GM08714 (cell line): ENCODE measurements around the gene ZNF18.
"Not testable (repeated sequence)": the region's sequence is repeated elsewhere in the genome, so short reads cannot be mapped to it uniquely, and the experiment has no call there.

Source experiments
- H3K4me3 ChIP-seq: fragments of 200-500 bp; sonication (Bioruptor generic); 2 replicates; pipeline ENCODE4 v1.5.1; 2014; ENCODE audit warnings: mild to moderate bottlenecking, low read length, inconsistent platforms
- ZNF274 ChIP-seq: IDR thresholded peaks from 2 replicates; pipeline ENCODE4 v1.6.1; 2012; ENCODE audit warnings: mild to moderate bottlenecking, low read depth, low read length

Gene ZNF18

GRCh38 chr17:11950771-11951519, 46.3 kb downstream of the ZNF18 start:
- no peak for TF ChIP-seq ZNF274

GRCh38 chr17:11949571-11949970, 47.7 kb downstream of the ZNF18 start:
- H3K4me3 ChIP-seq, result not testable (repeated sequence)

More at GRCh38 chr17:11950771-11951519, 46.3 kb downstream of the ZNF18 start:
- H3K4me3 ChIP-seq, result no peak overlapping the region

DNA sequence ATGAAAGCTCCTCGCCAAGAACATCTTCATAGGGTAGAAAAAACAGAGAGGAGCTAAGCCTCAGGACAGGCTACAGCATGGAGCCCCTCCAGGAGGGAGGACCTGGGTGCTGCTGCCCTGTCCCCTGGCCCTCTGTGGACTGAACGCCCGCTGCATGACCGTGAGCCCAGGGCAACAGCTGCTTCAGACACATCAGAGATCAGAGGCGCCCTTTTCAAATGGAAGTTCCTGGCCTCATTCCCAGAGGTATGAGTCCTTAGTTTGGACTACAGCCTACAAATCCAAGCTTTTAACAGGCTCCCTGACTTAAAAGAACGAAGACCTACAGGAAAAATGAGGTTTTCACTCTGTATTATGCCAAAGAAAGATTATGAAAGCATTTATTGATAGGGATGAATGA, 48.5 kb downstream of the ZNF18 start:
- no peak overlapping the region for H3K4me3 ChIP-seq
- no peak for TF ChIP-seq ZNF274

GRCh38 chr17:11944587-11944986, 52.7 kb downstream of the ZNF18 start:
- no peak for TF ChIP-seq ZNF274
- no peak overlapping the region for H3K4me3 ChIP-seq

DNA sequence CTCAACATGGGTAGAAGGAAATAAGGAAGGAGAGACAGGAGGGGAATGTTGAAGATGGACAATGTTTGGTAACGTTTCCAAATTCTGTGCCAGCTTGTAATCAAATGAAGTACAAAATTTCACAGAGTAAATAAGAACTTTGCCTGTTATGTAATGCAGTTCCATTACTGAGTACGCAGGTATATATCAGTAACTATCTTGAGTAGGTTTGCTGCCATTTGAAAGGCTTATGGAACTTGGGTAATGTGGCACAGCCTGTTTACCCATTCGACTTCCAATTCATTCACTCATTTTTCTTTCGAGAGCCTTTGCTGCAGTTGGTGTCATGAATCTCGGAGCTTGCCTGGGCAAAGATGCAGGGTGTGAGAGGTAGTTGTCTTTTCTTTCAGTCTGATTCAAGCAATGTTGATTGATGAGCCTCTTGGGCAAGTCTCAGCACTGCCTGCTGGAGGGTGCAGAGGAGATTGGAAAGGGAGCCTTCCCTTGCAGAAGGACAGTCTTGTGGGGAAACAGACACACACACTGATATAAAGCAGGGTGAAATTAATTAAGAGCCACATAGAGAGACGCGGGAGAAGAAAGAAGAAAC, 53.4 kb downstream of the ZNF18 start:
- no peak for TF ChIP-seq ZNF274
- no peak overlapping the region for H3K4me3 ChIP-seq

DNA sequence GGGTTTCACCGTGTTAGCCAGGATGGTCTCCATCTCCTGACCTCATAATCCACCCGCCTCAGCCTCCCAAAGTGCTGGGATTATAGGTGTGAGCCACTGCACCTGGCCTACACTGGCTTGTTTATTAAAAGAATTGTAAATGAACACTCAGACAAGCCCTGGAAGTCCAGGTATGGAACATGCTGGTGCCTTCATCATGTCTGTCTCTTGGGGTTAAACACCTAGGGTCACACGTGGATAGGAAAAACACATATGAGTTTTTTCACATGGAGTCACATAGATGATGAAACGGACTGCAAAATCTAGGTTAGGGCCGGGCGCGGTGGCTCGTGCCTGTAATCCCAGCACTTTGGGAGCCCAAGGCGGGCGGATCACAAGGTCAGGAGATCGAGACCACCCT, 54.2 kb downstream of the ZNF18 start:
- not testable (repeated sequence) for H3K4me3 ChIP-seq

- no peak for TF ChIP-seq ZNF274
Measured at GRCh38 chr17:11940904-11941303, 56.4 kb downstream of the ZNF18 start.

DNA sequence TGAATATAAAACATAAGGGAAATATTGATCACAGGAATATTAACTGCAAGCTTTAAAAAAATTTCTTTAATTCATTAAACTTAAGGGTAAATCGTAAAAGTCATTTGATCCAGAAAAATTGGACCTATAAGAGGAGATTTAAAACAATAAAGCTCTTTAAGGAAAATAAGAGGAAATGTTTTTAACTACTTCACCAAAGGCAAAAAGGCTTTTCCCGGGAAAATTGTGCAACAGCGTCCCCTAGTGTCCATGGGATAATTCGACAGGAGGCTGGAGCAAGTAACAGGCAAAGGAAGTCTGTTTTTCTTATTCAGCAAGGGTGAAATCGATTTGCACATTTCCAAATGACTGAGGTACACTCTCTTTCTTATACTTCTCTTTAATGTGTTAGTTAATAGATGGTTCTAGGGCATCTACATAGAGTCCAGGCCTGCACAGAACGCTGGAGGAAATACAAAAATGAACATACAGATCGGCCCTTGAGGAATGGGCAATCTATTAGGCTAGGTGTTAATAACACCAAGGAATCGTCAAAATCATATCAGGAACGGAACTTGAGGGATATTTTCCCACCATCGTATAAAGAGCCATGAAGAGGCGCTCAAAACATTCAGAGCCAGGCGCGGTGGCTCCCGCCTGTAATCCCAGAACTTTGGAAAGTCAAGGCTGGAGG, 61.4 kb downstream of the ZNF18 start:
- H3K4me3 ChIP-seq, result no peak overlapping the region

More at GRCh38 chr17:11940904-11941303, 56.4 kb downstream of the ZNF18 start:
- H3K4me3 ChIP-seq, result no peak overlapping the region

GRCh38 chr17:11932337-11932898, 64.9 kb downstream of the ZNF18 start:
- H3K4me3 ChIP-seq, result no peak overlapping the region
- no peak for TF ChIP-seq ZNF274

More for the DNA sequence above, 61.4 kb downstream of the ZNF18 start:
- TF ChIP-seq ZNF274, result no peak

GRCh38 chr17:11928436-11928835, 68.8 kb downstream of the ZNF18 start:
- no peak for TF ChIP-seq ZNF274
- no peak overlapping the region for H3K4me3 ChIP-seq
